ENCODE results near the gene RGS2.

RGS2 gene

DNA sequence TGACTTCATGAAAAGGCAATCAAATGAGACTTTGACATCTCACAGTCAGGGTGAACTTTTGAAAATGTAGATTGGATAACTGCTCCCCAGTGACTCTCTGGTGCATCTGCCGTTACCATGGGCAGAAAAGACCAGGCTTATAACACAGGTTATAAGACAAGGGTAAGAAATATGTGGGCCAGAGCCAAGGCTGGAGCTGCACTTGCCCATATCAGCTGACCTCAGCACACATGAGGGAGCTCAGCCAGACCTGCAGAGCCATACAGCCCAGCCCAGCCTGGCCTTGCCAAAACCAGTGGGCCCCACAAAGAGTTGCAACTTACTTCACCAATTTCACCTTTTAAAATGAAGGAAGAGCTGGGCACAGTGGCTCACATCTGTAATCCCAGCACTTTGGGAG lies 11.7 kb upstream of the RGS2 start:
- no peak for DNase-seq

DNA sequence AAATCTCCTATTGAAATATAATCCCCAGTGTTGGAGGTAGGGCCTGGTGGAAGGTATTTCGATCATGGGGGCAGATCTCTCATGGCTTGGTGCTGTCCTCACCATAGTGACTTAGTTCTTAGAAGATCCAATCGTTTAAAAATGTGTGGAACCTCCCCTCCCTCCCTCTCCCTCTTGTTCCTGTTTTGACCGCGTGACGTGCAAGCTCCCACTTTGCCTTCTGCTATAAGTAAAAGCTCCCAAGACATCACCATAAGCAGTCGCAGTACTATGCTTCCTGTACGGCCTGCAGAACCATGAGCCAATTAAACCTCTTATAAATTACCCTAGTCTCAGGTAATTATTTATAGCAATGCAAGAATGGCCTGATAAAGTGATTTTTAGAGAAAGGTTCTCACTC lies 10.9 kb upstream of the RGS2 start:
- no peak for DNase-seq

DNA sequence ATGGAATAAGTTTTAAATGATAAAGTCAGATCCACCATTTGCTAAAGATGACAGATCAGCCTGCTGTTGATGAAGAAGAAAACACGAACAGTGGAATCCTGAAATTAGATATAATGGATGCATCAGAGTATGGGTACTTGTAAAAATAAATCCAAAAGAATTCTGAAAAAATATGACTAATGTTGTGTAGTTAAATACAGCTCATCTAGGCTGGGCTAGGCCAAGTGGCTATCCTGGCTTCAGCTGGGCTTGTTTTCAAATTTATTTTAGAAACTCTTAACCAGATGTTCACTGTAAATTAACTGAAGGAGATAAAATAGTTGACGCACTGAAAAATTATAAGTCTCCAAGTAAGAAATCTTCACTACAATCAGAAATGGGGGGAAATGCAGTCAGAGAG lies 7.4 kb upstream of the RGS2 start:
- DNase-seq: no peak

DNA sequence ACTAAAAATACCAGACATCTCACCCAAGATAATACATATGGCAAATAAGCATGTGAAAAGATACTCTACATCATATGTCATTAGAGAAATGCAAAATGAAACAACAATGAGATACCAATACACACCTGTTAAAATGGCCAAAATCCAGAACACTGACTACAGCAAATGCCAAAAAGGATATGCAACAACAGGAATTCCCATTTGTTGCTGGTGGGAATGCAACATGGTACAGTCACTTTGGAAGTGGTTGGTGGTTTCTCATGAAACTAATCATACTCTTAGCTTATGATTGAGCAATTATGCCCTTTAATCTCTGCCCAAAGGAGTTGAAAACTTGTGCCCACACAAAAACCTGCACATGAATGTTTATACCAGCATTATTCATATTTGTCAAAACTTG lies 6.4 kb upstream of the RGS2 start:
- no peak for DNase-seq

DNA sequence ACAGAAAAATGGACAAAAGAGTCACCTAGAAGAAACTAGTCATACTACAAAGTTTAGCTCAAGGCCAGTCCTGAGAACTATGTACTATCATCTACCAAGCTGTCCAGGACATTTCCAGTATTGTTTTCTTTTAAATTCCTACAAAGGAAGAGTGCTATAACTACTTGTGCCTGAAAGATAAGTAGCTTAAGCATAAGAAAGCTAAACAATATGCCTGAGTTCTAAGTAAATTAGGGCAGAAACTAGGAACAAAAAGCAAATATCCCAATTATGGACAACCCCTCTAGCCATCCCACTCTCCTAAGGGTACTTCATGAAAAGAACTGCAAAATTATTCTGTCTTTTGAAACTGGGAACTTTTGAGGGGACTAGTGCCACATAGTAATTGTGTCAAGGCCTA lies 5.3 kb upstream of the RGS2 start:
- no peak for DNase-seq

DNA sequence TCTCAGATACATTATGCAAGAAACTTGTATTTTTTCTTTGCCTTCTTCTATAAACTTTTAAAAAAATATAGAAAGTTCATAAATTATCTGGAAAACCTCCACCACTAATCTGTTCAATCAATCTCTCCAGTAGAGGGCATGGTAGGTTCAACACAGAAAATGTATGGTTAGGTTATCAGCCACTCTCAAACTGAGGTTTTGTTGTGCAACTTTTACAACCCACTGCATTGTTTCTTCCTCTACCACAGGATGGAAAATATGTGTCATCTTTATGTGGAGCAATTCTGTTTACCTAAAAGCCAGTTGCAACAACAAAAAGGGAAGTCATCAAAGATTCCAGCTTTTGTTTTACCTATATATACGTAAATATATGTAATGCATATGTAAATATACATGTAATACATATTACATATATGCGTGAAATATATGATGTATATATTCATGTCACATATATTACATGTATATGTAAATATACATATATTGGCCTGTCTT lies 3.0 kb upstream of the RGS2 start:
- DNase-seq: no peak

DNA sequence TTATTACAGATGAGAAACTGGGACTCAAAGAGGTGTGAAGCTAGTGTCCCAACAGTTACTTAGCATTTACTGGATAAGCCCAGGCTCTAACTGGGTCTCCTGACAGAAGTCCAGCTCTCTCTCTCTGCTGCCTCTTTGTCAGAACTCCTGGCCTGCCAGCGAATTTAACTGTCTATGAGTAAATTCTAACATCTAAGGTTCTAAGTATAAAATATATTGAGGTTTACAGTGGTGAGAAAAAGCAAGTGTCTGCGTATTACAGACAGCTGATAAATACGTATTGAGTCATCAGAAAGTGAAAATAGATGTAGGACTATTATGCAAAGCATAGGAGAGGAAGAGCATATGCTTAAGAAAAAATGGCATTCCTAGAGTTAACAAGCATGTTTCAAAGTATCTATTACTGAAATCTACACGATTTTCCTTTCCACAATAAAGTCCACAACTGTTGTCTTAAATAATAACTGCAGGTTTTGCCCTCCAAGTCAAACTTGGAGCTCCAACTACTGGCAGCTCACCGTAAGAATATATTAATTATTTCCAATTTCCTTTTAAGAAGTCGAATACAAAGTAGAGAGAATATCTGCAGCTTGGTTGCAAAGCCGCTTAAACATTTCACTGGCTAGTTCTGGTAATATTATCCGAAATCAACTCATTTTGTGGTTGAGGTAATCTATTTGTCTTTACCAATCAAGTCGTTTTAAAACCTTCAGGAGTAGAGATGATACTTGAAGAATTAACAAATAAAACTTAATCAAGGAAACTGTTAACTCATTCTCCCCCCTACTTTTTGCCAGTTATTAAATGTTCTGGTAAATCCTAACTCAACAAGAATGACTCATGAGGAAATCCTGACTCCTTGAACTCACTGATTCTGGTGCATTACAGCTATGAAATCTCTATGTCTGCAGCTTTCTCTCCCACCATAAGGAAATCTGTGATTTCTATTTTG lies 1.4 kb upstream of the RGS2 start:
- DNase-seq: no peak

DNA sequence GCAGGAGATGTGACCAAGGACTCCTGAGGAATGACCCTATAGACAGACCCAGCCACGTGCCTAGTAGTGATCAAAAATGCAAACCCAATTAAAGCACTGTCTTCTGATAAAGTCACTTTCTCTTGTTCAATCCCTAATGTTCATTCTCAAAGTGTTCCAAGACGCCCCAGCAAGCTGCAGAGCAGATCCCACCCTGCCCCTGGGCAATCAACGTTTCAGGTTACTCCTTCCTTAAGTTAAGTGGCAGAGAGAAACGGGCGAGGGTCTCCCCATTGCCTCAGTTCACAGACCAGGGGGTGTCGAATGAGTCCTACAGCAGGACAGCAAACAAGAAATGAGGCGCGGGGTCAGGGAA lies 699 bp upstream of the RGS2 start:
- DNase-seq: no peak

DNA sequence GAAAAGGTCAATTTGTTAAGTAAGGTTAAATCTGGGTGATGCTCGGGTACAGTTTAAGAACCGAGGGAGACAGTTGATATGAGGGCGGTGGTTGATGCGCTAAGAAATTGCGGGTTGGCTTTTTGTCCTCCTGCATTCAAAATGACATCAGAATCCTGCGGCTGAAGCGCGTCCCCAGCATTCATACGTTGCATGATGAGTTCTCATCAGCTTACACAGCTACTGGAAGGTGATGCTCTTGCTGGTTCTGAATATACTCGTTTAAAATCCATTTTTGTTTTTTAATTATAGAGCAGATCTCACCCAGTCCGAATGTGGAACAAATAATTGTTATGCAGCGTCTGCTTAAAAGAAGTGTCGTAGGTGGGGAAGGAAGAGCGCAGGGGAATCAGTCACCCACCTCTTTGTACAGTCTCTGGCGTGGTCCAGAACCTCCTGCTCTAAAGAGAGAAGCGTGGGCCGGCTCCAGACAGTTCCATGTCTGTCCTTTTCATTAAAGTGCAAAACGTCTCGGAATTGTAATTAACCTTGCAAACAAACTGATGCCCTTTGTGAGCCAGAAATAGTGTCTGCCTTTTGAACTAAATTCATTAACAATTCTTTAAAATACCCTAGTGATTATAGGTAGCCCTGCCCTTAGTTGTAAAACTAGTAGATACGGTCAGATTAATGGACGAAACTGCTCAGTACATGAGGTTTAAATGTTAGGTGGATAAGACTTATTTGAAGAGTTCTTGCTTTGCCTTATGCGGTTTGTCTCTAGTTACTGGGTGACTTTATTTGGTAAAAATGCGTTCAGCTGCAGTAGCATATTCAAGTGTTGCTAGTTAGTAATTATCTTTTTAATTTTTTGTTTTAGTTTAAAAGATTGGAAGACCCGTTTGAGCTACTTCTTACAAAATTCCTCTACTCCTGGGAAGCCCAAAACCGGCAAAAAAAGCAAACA lies 741 bp downstream of the RGS2 start:
- no peak for DNase-seq

DNA sequence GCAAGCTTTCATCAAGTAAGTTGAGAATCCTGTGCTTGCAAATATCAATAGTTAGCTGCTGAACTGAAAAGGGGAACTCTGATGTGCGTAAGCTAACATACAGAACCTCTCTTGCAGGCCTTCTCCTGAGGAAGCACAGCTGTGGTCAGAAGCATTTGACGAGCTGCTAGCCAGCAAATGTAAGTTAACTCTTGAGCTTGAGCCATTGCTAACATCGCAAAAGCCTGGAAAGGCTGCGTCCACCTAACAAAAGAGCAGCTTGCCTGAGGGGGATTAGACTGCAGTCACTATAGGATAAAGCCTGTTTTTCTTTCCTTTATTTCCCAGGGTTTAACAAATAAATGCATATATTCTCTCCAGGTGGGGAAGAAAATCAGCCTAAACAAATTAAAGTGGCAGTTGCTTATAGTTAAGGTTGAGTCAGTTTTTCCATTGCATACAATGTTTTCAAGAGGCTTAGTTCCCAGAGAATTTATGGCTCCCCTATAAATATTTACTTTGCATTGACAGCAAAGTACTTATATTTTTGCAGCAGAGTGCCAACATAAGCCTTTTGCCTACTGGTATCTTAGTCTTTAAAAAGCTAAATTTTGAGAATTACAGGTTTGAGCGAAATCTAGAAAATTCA lies 1.5 kb downstream of the RGS2 start:
- DNase-seq: no peak

DNA sequence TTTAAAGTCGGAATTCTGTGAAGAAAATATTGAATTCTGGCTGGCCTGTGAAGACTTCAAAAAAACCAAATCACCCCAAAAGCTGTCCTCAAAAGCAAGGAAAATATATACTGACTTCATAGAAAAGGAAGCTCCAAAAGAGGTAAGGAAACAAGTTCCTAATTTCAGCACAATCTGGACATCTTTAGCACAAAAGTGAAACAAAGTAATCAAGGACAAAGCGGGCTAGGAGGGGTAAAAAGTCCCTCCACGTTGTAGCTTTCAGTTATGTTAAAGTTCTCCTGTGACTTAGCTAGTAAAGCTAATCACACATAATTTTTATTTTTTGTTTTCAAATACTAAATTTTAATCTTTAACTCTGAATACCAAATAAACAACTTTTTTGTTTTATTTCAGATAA lies 2.2 kb downstream of the RGS2 start:
- no peak for DNase-seq

DNA sequence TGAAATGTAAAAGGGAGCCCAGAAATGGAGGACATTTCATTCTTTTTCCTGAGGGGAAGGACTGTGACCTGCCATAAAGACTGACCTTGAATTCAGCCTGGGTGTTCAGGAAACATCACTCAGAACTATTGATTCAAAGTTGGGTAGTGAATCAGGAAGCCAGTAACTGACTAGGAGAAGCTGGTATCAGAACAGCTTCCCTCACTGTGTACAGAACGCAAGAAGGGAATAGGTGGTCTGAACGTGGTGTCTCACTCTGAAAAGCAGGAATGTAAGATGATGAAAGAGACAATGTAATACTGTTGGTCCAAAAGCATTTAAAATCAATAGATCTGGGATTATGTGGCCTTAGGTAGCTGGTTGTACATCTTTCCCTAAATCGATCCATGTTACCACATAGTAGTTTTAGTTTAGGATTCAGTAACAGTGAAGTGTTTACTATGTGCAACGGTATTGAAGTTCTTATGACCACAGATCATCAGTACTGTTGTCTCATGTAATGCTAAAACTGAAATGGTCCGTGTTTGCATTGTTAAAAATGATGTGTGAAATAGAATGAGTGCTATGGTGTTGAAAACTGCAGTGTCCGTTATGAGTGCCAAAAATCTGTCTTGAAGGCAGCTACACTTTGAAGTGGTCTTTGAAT lies 2.9 kb downstream of the RGS2 start:
- no peak for DNase-seq

DNA sequence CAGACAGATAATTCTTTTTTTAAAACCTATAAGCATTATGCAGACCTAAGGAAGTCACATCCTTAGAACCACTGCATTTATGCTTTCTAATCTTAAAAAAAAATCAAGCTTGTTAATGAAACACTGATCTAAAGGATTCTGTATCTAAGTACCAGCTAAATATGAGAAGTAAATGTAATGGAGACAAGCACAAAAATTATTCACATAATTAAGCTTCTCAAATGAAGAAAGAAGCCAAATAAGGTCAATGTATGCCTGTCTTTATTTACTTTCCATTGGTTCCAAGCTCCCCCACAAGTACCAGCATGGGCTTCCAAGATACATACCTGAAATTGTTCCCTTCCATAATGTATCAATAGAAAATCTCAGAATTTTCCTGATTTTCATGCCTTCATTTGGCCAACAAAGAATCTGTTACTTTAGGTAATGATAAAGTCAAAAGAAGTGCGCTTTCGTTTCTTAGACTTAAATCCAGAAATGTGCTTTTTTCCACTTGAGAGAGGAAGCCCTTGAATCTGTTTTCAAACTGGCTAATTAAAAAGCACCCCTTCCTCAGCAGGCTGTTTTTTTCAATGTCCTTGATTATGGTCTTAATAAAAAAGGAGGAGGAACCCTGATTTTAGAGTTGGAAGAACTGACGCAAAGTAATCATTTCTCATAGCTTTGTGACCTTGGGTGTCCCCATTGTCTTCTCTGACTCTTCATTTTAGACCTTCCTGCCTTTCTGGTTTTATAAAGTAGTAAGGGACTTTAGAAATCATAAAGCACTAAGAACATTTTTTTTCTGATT lies 3.8 kb downstream of the RGS2 start:
- DNase-seq: no peak

DNA sequence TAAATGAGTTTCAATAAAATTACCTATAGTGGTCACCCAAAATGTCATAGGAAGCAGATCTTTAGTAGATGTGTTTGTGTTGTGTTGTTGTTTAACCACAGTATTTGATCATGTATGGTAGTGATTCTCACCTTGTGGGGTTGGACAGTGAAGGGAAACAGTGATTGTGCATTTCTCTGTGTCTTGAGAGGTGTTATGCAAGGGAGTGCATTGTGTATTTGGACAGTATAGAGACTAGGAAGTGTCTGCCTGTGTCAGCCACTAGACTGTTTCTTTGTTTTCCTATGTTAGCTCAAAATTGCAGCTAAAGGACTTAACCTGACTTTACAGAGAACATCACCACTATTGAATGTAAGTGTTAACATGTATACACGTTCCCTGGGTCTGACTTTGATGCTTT lies 6.0 kb downstream of the RGS2 start:
- DNase-seq: no peak

DNA sequence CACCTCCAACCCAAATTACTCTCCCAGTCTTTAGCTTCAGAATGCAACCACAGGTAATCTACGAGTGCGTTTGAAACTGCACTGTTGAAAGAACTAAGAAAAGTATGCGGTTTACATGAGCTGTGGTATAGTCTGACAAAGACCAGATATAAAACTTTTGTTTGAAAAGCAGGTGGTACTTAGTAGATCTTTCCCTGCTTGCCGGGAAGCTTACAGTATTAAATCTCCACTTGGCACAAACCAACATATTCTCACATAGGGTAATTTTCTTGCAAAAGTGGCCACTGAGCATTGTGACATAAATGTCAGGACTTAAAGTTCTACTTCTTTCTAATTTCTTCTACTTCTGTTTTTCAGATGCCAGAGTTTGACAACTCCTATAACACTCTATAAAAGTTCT lies 8.4 kb downstream of the RGS2 start:
- DNase-seq: no peak

DNA sequence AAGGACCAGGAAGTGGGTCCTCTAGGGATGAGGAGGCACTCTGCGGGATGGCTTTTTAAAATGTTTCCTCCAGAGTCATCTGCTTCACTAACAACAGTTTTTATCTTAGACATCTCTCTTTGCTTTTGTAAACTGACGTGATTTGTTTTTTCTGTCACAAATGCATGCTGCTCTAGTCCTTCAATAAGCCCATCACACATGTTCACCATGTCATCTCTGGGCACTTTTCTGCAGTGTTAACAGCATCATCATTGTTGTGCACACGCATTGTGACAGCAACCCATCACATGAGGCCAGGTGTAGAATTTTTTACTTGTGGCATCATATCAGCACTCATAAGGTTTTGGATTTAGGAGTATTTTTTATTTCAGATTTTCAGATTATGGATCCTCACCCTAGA lies 12.5 kb downstream of the RGS2 start:
- no peak for DNase-seq

DNA sequence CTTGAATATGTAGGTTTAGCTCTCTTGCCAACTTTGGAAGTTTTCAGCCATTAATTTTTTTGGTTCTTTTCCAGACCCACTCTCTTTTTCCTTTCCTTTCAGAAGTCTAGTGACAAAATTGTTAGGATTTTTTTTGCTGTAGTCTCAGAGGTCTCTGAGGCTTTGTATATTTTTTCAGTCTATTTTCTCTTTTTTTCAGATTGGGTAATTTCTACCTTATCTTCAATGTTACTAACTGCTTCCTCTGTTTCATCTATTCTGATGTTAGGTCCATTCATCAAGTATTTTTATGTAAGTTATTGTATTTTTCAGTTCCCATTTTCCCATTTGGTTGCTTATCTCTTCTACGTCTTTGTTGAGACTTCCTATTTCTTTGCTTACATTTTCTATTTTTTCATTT lies 15.7 kb downstream of the RGS2 start:
- no peak for DNase-seq

DNA sequence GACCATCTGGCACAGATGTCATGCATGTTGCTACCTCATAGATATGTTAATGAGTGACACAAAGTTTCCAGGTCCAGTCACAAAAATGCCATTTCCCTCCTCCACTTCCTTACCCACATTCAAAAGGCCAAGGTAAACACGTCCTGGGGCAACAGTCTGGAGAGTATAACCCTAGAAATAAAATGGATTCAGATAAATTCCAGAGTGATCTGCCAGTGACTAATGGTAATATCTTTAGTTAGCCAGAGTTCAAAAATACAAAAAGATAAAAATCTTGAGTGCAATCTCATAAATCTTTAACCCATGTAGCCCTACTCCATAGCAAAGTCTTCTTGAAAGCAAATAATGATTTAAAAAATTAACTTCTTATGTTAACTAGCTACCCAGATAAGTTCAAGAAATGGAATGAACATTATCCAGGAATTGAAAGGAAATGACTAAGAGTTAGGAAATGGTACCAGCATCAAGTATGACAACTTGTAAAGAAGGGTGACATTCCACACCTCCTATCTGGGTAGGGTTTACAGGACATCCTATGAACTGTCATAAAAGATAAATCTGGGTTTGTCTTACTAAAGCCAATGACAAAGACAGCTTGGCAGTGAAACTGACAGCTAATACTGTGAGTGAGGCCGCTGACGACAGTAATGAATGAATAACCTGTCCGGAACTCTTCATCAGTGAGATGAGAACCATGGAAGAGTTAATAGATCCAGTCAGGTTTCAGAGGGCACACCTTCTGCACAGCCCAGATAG lies 18.1 kb downstream of the RGS2 start:
- no peak for DNase-seq

DNA sequence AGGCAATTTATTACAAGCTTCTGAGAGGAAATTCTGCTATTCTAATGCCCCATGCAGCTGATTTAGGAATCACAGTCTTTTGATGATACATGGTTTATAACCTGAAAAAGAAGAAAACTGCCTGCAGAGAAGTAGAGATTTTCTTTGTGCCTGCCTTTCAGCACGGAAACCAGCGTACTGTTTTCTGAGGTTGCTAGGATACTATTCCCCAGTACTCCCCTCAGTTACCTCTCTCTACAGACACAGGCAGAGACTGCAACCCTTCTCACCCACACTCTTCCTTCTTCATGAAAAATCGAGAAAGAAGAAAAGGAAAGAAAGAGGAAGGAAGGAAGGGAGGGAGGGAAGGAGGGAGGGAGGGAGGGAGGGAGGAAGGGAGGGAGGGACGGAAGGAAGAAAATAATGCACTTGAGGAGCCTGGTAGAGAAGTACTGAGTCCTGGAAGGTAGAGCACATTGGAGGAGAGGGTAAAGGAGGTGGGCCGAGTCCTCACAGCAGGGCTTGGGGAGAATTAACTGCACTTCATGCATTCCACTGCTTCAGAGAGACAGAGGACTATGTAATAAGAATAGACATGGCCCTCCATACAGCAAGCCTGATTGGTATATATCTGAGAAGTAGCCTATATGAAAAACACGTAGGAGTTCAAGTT lies 21.9 kb downstream of the RGS2 start:
- DNase-seq: no peak

DNA sequence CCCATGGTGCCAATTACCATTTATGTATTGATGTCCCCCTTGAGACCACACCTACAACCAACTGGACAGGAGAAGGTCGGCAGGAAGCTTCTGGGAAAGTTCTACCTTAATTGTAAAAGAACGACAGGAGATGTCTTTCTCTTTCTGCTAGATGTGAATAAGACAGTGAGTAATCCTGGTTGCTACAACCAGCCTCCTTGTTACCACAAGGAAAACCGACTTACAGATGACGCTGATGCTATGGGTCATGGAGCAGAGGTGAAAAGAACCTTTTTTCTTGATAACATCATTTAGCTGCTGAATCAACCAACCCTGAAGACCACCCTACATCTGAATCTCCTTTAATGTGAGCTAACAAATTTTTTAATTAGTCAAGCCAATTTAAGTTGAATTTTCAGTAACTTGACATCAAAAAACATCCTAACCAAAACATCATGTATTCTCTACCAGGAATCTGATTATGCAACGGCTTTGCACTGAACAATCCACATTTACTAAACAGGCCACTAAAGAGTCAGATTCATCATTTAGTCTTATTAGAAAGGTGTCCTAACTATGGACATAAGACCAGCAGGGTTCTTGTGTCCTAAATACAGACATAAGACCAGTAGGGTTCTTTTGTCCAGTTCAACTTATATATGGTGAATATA lies 23.0 kb downstream of the RGS2 start:
- DNase-seq: no peak
